ENCODE results near the gene CLSTN2. TPM values are rescaled to one million over a fixed set of nuclear protein-coding genes. Genes with fewer than 3 reads are reported as not detected.

Gene CLSTN2
- total RNA-seq, 1 experiment from 2014 or later = not detected

GRCh38 chr3:140196970-140197369 is 262.0 kb downstream of the CLSTN2 start:
- no peak overlapping the region for H3K4me2 ChIP-seq
- ChIA-PET CTCF (no interaction called here), POLR2A (ENCODE audit: unreplicated experiment) (no interaction called here)
- H3K4me3 ChIP-seq = no peak overlapping the region
- H4K20me1 ChIP-seq (ENCODE audit: insufficient read depth) = no peaks in the 10 kb centered on the region
- no peaks in the 10 kb centered on the region for H3K9me2 ChIP-seq (ENCODE audit: insufficient read depth)
- no TSS peak for BruUV-seq (replicated peaks)
- H3F3A ChIP-seq (ENCODE audit: insufficient read depth, low read depth) = no peaks in the 10 kb centered on the region
- no peaks in the 10 kb centered on the region for H3K4me1 ChIP-seq (replicated peaks; ENCODE audit: insufficient read depth)
- H3K9me3 ChIP-seq (ENCODE audit: insufficient read depth, low read depth) = no peaks in the 10 kb centered on the region
- H3K27me3 ChIP-seq (ENCODE audit: insufficient read depth, low read depth) = no peaks in the 10 kb centered on the region
- H2AFZ ChIP-seq = no peak overlapping the region
- no peaks in the 10 kb centered on the region for H3K36me3 ChIP-seq (ENCODE audit: low read depth)
- intact Hi-C loops (cut with micrococcal nuclease; ENCODE audit: unreplicated experiment) = no loop called here
- H3K79me2 ChIP-seq (ENCODE audit: low read depth) = no peaks in the 10 kb centered on the region
- H3K27ac ChIP-seq = no peak overlapping the region
- DNase-seq = no peak
- TF ChIP-seq CTCF (conservative IDR thresholded peaks at IDR 0.05) (no peak), EZH2 (IDR thresholded peaks at IDR 0.05; ENCODE audit: low read depth) (no peak)

GRCh38 chr3:140198242-140198641 is 263.3 kb downstream of the CLSTN2 start:
- intact Hi-C loops (cut with micrococcal nuclease; ENCODE audit: unreplicated experiment) = no loop called here
- Histone ChIP-seq H3K9me2 (ENCODE audit: insufficient read depth) (no peaks in the 10 kb centered on the region), H3K4me1 (replicated peaks; ENCODE audit: insufficient read depth) (no peaks in the 10 kb centered on the region), H3K27me3 (ENCODE audit: insufficient read depth, low read depth) (no peaks in the 10 kb centered on the region), H3K36me3 (ENCODE audit: low read depth) (no peaks in the 10 kb centered on the region), H3F3A (ENCODE audit: insufficient read depth, low read depth) (no peaks in the 10 kb centered on the region), H3K4me2 (no peak overlapping the region), H3K27ac (no peak overlapping the region), H3K79me2 (ENCODE audit: low read depth) (no peaks in the 10 kb centered on the region), H3K9me3 (ENCODE audit: insufficient read depth, low read depth) (no peaks in the 10 kb centered on the region), H4K20me1 (ENCODE audit: insufficient read depth) (no peaks in the 10 kb centered on the region), H2AFZ (no peak overlapping the region), H3K4me3 (no peak overlapping the region)
- DNase-seq = no peak
- ChIA-PET POLR2A (ENCODE audit: unreplicated experiment) (no interaction called here), CTCF (no interaction called here)
- no peak for TF ChIP-seq EZH2 (IDR thresholded peaks at IDR 0.05; ENCODE audit: low read depth)
- no TSS peak for BruUV-seq (replicated peaks)

GRCh38 chr3:140199008-140199407 is 264.0 kb downstream of the CLSTN2 start:
- no peaks in the 10 kb centered on the region for H3K9me3 ChIP-seq (ENCODE audit: insufficient read depth, low read depth)
- H3K27me3 ChIP-seq (ENCODE audit: insufficient read depth, low read depth) = no peaks in the 10 kb centered on the region
- H3K27ac ChIP-seq = no peak overlapping the region
- H3K4me1 ChIP-seq (replicated peaks; ENCODE audit: insufficient read depth) = no peaks in the 10 kb centered on the region
- ChIA-PET CTCF (no interaction called here), POLR2A (ENCODE audit: unreplicated experiment) (no interaction called here)
- BruUV-seq (replicated peaks) = no TSS peak
- TF ChIP-seq EZH2 (IDR thresholded peaks at IDR 0.05; ENCODE audit: low read depth) = no peak
- no peaks in the 10 kb centered on the region for H3K9me2 ChIP-seq (ENCODE audit: insufficient read depth)
- no peaks in the 10 kb centered on the region for H4K20me1 ChIP-seq (ENCODE audit: insufficient read depth)
- H3F3A ChIP-seq (ENCODE audit: insufficient read depth, low read depth) = no peaks in the 10 kb centered on the region
- no peak for DNase-seq
- no peaks in the 10 kb centered on the region for H3K36me3 ChIP-seq (ENCODE audit: low read depth)
- H2AFZ ChIP-seq = no peak overlapping the region
- no peak overlapping the region for H3K4me2 ChIP-seq
- intact Hi-C loops (cut with micrococcal nuclease; ENCODE audit: unreplicated experiment) = no loop called here
- H3K79me2 ChIP-seq (ENCODE audit: low read depth) = no peaks in the 10 kb centered on the region
- H3K4me3 ChIP-seq = no peak overlapping the region

- TF ChIP-seq CTCF (conservative IDR thresholded peaks at IDR 0.05) (no peak), EZH2 (IDR thresholded peaks at IDR 0.05; ENCODE audit: low read depth) (no peak)
- Histone ChIP-seq H4K20me1 (ENCODE audit: insufficient read depth) (no peaks in the 10 kb centered on the region), H3F3A (ENCODE audit: insufficient read depth, low read depth) (no peaks in the 10 kb centered on the region), H3K9me3 (ENCODE audit: insufficient read depth, low read depth) (no peaks in the 10 kb centered on the region), H3K4me3 (no peak overlapping the region), H3K27ac (no peak overlapping the region), H3K4me1 (replicated peaks; ENCODE audit: insufficient read depth) (no peaks in the 10 kb centered on the region), H3K36me3 (ENCODE audit: low read depth) (no peaks in the 10 kb centered on the region), H3K79me2 (ENCODE audit: low read depth) (no peaks in the 10 kb centered on the region), H2AFZ (no peak overlapping the region), H3K27me3 (ENCODE audit: insufficient read depth, low read depth) (no peaks in the 10 kb centered on the region), H3K4me2 (no peak overlapping the region), H3K9me2 (ENCODE audit: insufficient read depth) (no peaks in the 10 kb centered on the region)
- intact Hi-C loops (cut with micrococcal nuclease; ENCODE audit: unreplicated experiment) = no loop called here
- no TSS peak for BruUV-seq (replicated peaks)
- ChIA-PET POLR2A (ENCODE audit: unreplicated experiment) (no interaction called here), CTCF (no interaction called here)
- no peak for DNase-seq
Observed at GRCh38 chr3:140199743-140200142, 264.8 kb downstream of the CLSTN2 start.

All from PC-9 (cell line).